HepG2 (cell line): Measurements from ENCODE around the gene SRP19. TPM values are rescaled to one million over a fixed set of nuclear protein-coding genes. Genes with fewer than 3 reads are reported as not detected.

ENCODE experiments used
- AKAP8 ChIP-seq: sonication (generic); formaldehyde crosslinking; IDR thresholded peaks from 2 replicates; pipeline ENCODE4 v1.5.1; 2020; ENCODE audit warnings: mild to moderate bottlenecking, missing genetic modification reagents
- FOXC1 ChIP-seq: sonication (generic); formaldehyde crosslinking; IDR thresholded peaks from 2 replicates; pipeline ENCODE4 v1.8.0; 2022; ENCODE audit warnings: mild to moderate bottlenecking, missing genetic modification reagents, borderline replicate concordance
- GABPA ChIP-seq, 2 experiments: IDR thresholded peaks; 2 replicates each; pipeline ENCODE4 v1.6.1; 2011 to 2016; ENCODE audit warnings: low read depth in 2 of 2, low read length in 1 of 2, missing biosample characterization in 1 of 2, missing genetic modification characterization in 1 of 2
- HMG20B ChIP-seq: conservative IDR thresholded peaks from 2 replicates; pipeline ENCODE4 v1.6.1; 2016; ENCODE audit warnings: missing genetic modification reagents, missing compliant biosample characterization
- HNRNPK ChIP-seq: fragments of 200-400 bp; formaldehyde crosslinking; IDR thresholded peaks from 2 replicates; pipeline ENCODE4 v1.6.1; 2018; ENCODE audit warnings: low read length, low read depth, moderate library complexity, mild to moderate bottlenecking; ENCODE audit not compliant: poor library complexity, severe bottlenecking
- KLF6 ChIP-seq: IDR thresholded peaks from 2 replicates; pipeline ENCODE4 v1.8.0; 2016; ENCODE audit warnings: missing biosample characterization, missing genetic modification reagents
- MIER2 ChIP-seq: IDR thresholded peaks from 2 replicates; pipeline ENCODE4 v1.6.1; 2016; ENCODE audit warnings: missing biosample characterization, missing genetic modification reagents
- MYC ChIP-seq: sonication (generic); formaldehyde crosslinking; IDR thresholded peaks from 2 replicates; pipeline ENCODE4 v1.9.0; 2021; ENCODE audit warnings: missing genetic modification reagents, borderline replicate concordance
- NCOA5 ChIP-seq: sonication (generic); formaldehyde crosslinking; IDR thresholded peaks from 2 replicates; pipeline ENCODE4 v1.4.0; 2020; ENCODE audit warnings: missing genetic modification reagents
- NFE2 ChIP-seq: sonication (generic); formaldehyde crosslinking; IDR thresholded peaks from 2 replicates; pipeline ENCODE4 v1.4.0; 2020; ENCODE audit warnings: missing genetic modification reagents
- NR2F2 ChIP-seq: IDR thresholded peaks from 2 replicates; pipeline ENCODE4 v1.6.1; 2012; ENCODE audit warnings: low read depth, inconsistent platforms, borderline replicate concordance
- RBM39 ChIP-seq: fragments of 200-400 bp; formaldehyde crosslinking; IDR thresholded peaks from one replicate; pipeline ENCODE4 v1.6.1; 2018; ENCODE audit warnings: antibody characterized with exemption, mild to moderate bottlenecking, low read depth, low read length; ENCODE audit not compliant: poor library complexity, severe bottlenecking
- SCMH1 ChIP-seq: sonication (generic); formaldehyde crosslinking; IDR thresholded peaks from 2 replicates; pipeline ENCODE4 v1.9.0; 2021; ENCODE audit warnings: missing genetic modification reagents, mild to moderate bottlenecking, borderline replicate concordance
- SP1 ChIP-seq, 2 experiments: fragments of 450-650 bp in 1 of 2; sonication (generic) in 1 of 2; formaldehyde crosslinking in 1 of 2; IDR thresholded peaks; 2 replicates each; pipeline versions ENCODE4 v1.4.0 to v1.6.1; 2016 to 2020; ENCODE audit warnings: missing genetic modification reagents in 1 of 2
- SRSF4 ChIP-seq: fragments of 200-400 bp; formaldehyde crosslinking; IDR thresholded peaks from one replicate; pipeline ENCODE4 v1.6.1; 2018; ENCODE audit warnings: mild to moderate bottlenecking, low read depth, low read length, moderate library complexity; ENCODE audit not compliant: poor library complexity, severe bottlenecking
- STAG1 ChIP-seq: sonication (generic); formaldehyde crosslinking; IDR thresholded peaks from 2 replicates; pipeline ENCODE4 v1.4.0; 2020; ENCODE audit warnings: missing genetic modification reagents
- TBL1XR1 ChIP-seq: fragments of 150-350 bp; IDR thresholded peaks from 2 replicates; pipeline ENCODE4 v1.6.1; 2014; ENCODE audit warnings: borderline replicate concordance, low read length; ENCODE audit not compliant: partially characterized antibody
- WIZ ChIP-seq: sonication (generic); formaldehyde crosslinking; IDR thresholded peaks from 2 replicates; pipeline ENCODE4 v1.5.1; 2020; ENCODE audit warnings: mild to moderate bottlenecking, missing genetic modification reagents
- ZNF367 ChIP-seq: sonication (generic); formaldehyde crosslinking; IDR thresholded peaks from 2 replicates; pipeline ENCODE4 v1.4.0; 2020; ENCODE audit warnings: missing genetic modification reagents, borderline replicate concordance
- ZNF510 ChIP-seq: sonication (generic); formaldehyde crosslinking; IDR thresholded peaks from 2 replicates; pipeline ENCODE4 v1.4.0; 2020; ENCODE audit warnings: low read depth, mild to moderate bottlenecking, missing genetic modification reagents
- ZNF562 ChIP-seq: sonication (generic); formaldehyde crosslinking; IDR thresholded peaks from 2 replicates; pipeline ENCODE4 v1.8.0; 2022; ENCODE audit warnings: missing genetic modification reagents, borderline replicate concordance
- ZNF570 ChIP-seq: sonication (generic); formaldehyde crosslinking; IDR thresholded peaks from 2 replicates; pipeline ENCODE4 v1.4.0; 2020; ENCODE audit warnings: mild to moderate bottlenecking, missing genetic modification reagents, borderline replicate concordance
- ZNF775 ChIP-seq: sonication (generic); formaldehyde crosslinking; IDR thresholded peaks from 2 replicates; pipeline ENCODE4 v1.4.0; 2020; ENCODE audit warnings: missing genetic modification reagents, mild to moderate bottlenecking, moderate library complexity, borderline replicate concordance
- ZNF83 ChIP-seq: sonication (generic); formaldehyde crosslinking; IDR thresholded peaks from 2 replicates; pipeline ENCODE4 v1.4.0; 2020; ENCODE audit warnings: missing genetic modification reagents, mild to moderate bottlenecking, borderline replicate concordance
- polyA plus RNA-seq, 8 experiments: library from polyadenylated mRNA; depleted of rRNA in 3 of 8; stranded (reverse) in 7 of 8; unstranded in 1 of 8; fragments of >200 nt; fragmentation: Illumina TruSeq in 4 of 8; extraction: Trizol in 4 of 8; gene quantifications; 2 replicates each; pipeline versions ENCODE4 v1.2.1 to v1.2.3, GENCODE V29; 2011 to 2016; ENCODE audit warnings: low read depth in 4 of 8, missing spikeins in 1 of 8, mixed read lengths in 1 of 8; ENCODE audit not compliant: insufficient read depth in 1 of 8
- total RNA-seq, 5 experiments: library from RNA; depleted of rRNA; stranded (reverse); fragments of >200 nt; fragmentation: Illumina TruSeq; extraction: Trizol; gene quantifications; 2 replicates each; pipeline ENCODE4 v1.2.3, GENCODE V29; 2016; ENCODE audit warnings: low read depth in 1 of 5
- TF ChIP-seq, protein P1 (sequence below): sonication (generic); formaldehyde crosslinking; IDR thresholded peaks from 2 replicates; pipeline ENCODE4 v1.4.0; 2020; ENCODE audit warnings: mild to moderate bottlenecking, missing genetic modification reagents
- TF ChIP-seq, protein P2 (sequence below): sonication (generic); formaldehyde crosslinking; IDR thresholded peaks from 2 replicates; pipeline ENCODE4 v1.4.0; 2020; ENCODE audit warnings: low read depth, mild to moderate bottlenecking, missing genetic modification reagents
- TF ChIP-seq, protein P3 (sequence below): sonication (generic); formaldehyde crosslinking; IDR thresholded peaks from 2 replicates; pipeline ENCODE4 v1.5.0; 2020; ENCODE audit warnings: missing genetic modification reagents

SRP19 gene
- total and polyA plus RNA-seq, 2 of the 13 experiments (the other 11 are each of a cell fraction or from before 2014, with no cell fraction given): 46.9 to 143 TPM

DNA sequence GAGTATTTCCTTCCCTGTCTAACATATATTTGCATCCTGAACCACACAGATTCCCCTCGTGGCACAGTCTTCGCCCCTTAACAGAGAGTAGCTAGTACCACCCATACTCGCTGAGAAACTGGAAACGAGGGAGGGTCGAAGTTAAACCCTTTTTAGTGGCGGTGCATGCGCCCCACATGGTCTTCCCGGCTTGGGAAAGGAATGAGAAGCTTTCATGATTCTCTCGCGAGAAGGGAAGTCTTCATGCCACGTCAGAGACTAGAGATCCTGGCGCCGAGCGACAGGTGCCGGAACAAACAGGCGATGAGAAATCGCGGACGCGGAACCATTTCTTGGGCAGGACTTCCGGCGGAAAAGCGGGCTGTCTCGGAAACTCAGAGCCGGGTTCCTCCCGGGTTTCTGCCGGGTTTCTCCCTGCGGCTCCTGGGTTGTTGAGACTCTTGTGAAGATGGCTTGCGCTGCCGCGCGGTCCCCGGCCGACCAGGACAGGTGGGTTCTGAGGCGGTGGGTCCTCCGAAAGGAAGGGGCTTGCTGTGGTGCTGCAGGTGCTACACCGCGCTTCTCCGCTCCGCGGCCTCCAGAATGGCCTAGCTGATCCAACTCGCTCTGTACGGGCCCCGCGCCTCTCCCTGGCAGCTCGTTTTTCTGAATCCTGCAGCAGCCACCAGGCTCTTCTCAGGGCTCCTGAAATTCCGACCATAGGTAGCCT lies at the start of gene SRP19 (continued):
- TF ChIP-seq, protein P1, sequence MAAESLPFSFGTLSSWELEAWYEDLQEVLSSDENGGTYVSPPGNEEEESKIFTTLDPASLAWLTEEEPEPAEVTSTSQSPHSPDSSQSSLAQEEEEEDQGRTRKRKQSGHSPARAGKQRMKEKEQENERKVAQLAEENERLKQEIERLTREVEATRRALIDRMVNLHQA (CRISPR knock-in tag): no peak
- TF ChIP-seq, protein P2, sequence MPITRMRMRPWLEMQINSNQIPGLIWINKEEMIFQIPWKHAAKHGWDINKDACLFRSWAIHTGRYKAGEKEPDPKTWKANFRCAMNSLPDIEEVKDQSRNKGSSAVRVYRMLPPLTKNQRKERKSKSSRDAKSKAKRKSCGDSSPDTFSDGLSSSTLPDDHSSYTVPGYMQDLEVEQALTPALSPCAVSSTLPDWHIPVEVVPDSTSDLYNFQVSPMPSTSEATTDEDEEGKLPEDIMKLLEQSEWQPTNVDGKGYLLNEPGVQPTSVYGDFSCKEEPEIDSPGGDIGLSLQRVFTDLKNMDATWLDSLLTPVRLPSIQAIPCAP: 0 out of 2 replicates have a peak, but pooled peaks have one; percentile 22
- TF ChIP-seq ZNF367 (CRISPR knock-in tag) (peak; percentile 76; the same call in 1 of the 2 replicates), ZNF83 (CRISPR knock-in tag) (no peak), ZNF775 (no peak), NFE2 (CRISPR knock-in tag) (0 out of 2 replicates have a peak, but pooled peaks have one; percentile 22), ZNF570 (CRISPR knock-in tag) (no peak; the same call in 1 of the 2 replicates), HMG20B (peak; percentile 79; the same call in 1 of the 2 replicates), GABPA (IDR thresholded peaks at IDR 0.05; ENCODE audit: low read depth, low read length) (peak; percentile 92), GABPA (CRISPR knock-in tag; IDR thresholded peaks at IDR 0.05; ENCODE audit: low read depth) (peak; percentile 98), TBL1XR1 (no peak), SCMH1 (no peak), SP1 (IDR thresholded peaks at IDR 0.05) (no peak), SP1 (CRISPR knock-in tag; IDR thresholded peaks at IDR 0.05) (peak; percentile 43; the same call in 1 of the 2 replicates), MIER2 (peak; percentile 69; the same call in 1 of the 2 replicates), SRSF4 (no peak), RBM39 (peak; percentile 19), STAG1 (CRISPR knock-in tag) (no peak), ZNF510 (CRISPR knock-in tag) (peak; percentile 48; the same call in 1 of the 2 replicates), KLF6 (CRISPR knock-in tag) (peak; percentile 88), NR2F2 (no peak), MYC (CRISPR knock-in tag) (peak; percentile 79), NCOA5 (CRISPR knock-in tag) (no peak), HNRNPK (no peak), FOXC1 (CRISPR knock-in tag) (no peak; the same call in 1 of the 2 replicates), ZNF562 (CRISPR knock-in tag) (peak; percentile 88), AKAP8 (CRISPR knock-in tag) (no peak), WIZ (CRISPR knock-in tag) (peak; percentile 36; the same call in 1 of the 2 replicates)
- TF ChIP-seq, protein P3, sequence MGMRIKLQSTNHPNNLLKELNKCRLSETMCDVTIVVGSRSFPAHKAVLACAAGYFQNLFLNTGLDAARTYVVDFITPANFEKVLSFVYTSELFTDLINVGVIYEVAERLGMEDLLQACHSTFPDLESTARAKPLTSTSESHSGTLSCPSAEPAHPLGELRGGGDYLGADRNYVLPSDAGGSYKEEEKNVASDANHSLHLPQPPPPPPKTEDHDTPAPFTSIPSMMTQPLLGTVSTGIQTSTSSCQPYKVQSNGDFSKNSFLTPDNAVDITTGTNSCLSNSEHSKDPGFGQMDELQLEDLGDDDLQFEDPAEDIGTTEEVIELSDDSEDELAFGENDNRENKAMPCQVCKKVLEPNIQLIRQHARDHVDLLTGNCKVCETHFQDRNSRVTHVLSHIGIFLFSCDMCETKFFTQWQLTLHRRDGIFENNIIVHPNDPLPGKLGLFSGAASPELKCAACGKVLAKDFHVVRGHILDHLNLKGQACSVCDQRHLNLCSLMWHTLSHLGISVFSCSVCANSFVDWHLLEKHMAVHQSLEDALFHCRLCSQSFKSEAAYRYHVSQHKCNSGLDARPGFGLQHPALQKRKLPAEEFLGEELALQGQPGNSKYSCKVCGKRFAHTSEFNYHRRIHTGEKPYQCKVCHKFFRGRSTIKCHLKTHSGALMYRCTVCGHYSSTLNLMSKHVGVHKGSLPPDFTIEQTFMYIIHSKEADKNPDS (CRISPR knock-in tag): no peak
